Activated B cell treated with CpG ODN at 0.5 μM for 24 hours (primary cell): ENCODE results near the gene IL2RA. TPM values are rescaled to one million over a fixed set of nuclear protein-coding genes. Genes with fewer than 3 reads are reported as not detected.
A peak's percentile ranks its signal among the peaks of the same experiment; 100 is the strongest.

Experiments
- ATAC-seq: fragments of 200-7000 bp; cut with Tn5 transposase; one replicate; pipeline ENCODE4 v1.10.0; 2021; ENCODE audit warnings: low read depth, mild to moderate bottlenecking, moderate library complexity
- CTCF ChIA-PET: fragments of 350-600 bp; sonication (Branson Sonifier 250); formaldehyde crosslinking; loops from one replicate; lab custom pipeline; 2021; ENCODE audit warnings: antibody characterized with exemption; lab: Charles Lee
- POLR2A ChIA-PET: fragments of 350-600 bp; sonication (Branson Sonifier 250); formaldehyde crosslinking; loops from one replicate; lab custom pipeline; 2021; ENCODE audit warnings: antibody characterized with exemption; lab: Charles Lee
- DNase-seq: peaks from one replicate; pipeline ENCODE4 v3.0.0; 2022
- H3K27ac Mint-ChIP-seq: one replicate; pipeline ENCODE4 v1.8.0; 2020; ENCODE audit warnings: mixed read lengths
- H3K27me3 Mint-ChIP-seq: one replicate; pipeline ENCODE4 v1.8.0; 2021; ENCODE audit warnings: mixed read lengths
- H3K36me3 Mint-ChIP-seq: one replicate; pipeline ENCODE4 v1.8.0; 2021; ENCODE audit warnings: low read depth, mixed read lengths
- H3K4me1 Mint-ChIP-seq: one replicate; pipeline ENCODE4 v1.8.0; 2021; ENCODE audit warnings: mixed read lengths
- H3K4me3 Mint-ChIP-seq: one replicate; pipeline ENCODE4 v1.8.0; 2020; ENCODE audit warnings: mild to moderate bottlenecking, mixed read lengths
- H3K9me3 Mint-ChIP-seq: one replicate; pipeline ENCODE4 v1.8.0; 2020; ENCODE audit warnings: mixed read lengths
- CTCF ChIP-seq: fragments of 200-600 bp; IDR thresholded peaks from one replicate; pipeline ENCODE4 v1.8.0; 2022; ENCODE audit warnings: antibody characterized with exemption, mild to moderate bottlenecking
- intact Hi-C: fragments of 100-400 bp; cut with micrococcal nuclease; formaldehyde crosslinking; loops from one replicate; pipeline ENCODE4 v1.15.1; 2024
- total RNA-seq: library from RNA; stranded (reverse); gene quantifications from 2 replicates; pipeline ENCODE4 v1.2.3, GENCODE V29; 2022

Gene IL2RA
- total RNA-seq, 1 donor from 2014 or later, result 160 TPM

GRCh38 chr10:6047847-6048246, 14.3 kb downstream of the IL2RA start:
- H3K4me1 Mint-ChIP-seq, result peaks cover 96% of the 10 kb centered on the region
- no peaks in the 10 kb centered on the region for H3K27me3 Mint-ChIP-seq
- no peak for DNase-seq
- no peak for ATAC-seq
- ChIA-PET POLR2A (interaction anchor here (0.5 to 14.3 kb wide), 6 partner anchors 10 to 235 kb away, joined by 3 to 339 read pairs (median 4); partner anchors contain the start of gene GDI2), CTCF (interaction anchor here (0.6 to 8.9 kb wide), 2 partner anchors 22 to 39 kb away, joined by 3 to 69 read pairs; no protein-coding TSS in a partner anchor)
- peaks cover 79% of the 10 kb centered on the region for H3K36me3 Mint-ChIP-seq
- H3K4me3 Mint-ChIP-seq, result peak overlapping the region; percentile 13
- peak overlapping the region; percentile 97 for H3K27ac Mint-ChIP-seq
- intact Hi-C loops, result no loop called here
- no peaks in the 10 kb centered on the region for H3K9me3 Mint-ChIP-seq
- TF ChIP-seq CTCF, result no peak

GRCh38 chr10:6046773-6047611, 15.2 kb downstream of the IL2RA start:
- Mint-ChIP-seq H3K27ac (peak overlapping the region; percentile 92), H3K9me3 (no peaks in the 10 kb centered on the region), H3K4me1 (peaks cover 91% of the 10 kb centered on the region), H3K27me3 (no peaks in the 10 kb centered on the region), H3K4me3 (peak overlapping the region; percentile 74), H3K36me3 (peaks cover 81% of the 10 kb centered on the region)
- CTCF ChIA-PET, result interaction anchor here (0.6 to 8.9 kb wide), 2 partner anchors 21 to 40 kb away, joined by 3 to 69 read pairs; no protein-coding TSS in a partner anchor
- no peak for TF ChIP-seq CTCF
- POLR2A ChIA-PET, result interaction anchor here (0.5 to 14.3 kb wide), 11 partner anchors 9 to 355 kb away, joined by 3 to 339 read pairs (median 4); partner anchors contain the start of gene GDI2
- intact Hi-C loops, result no loop called here
- no peak for DNase-seq
- no peak for ATAC-seq

GRCh38 chr10:6045878-6046772, 16.0 kb downstream of the IL2RA start:
- Mint-ChIP-seq H3K36me3 (peaks cover 82% of the 10 kb centered on the region), H3K27ac (peak overlapping the region; percentile 92), H3K9me3 (no peaks in the 10 kb centered on the region), H3K27me3 (no peaks in the 10 kb centered on the region), H3K4me1 (peaks cover 86% of the 10 kb centered on the region), H3K4me3 (peak overlapping the region; percentile 74)
- no peak for TF ChIP-seq CTCF
- ATAC-seq (no peak), DNase-seq (no peak)
- intact Hi-C loops, result loop anchor here (1.0 kb wide), 1 partner anchor 32 kb away; no protein-coding TSS in a partner anchor
- CTCF ChIA-PET, result interaction anchor here (0.6 to 8.9 kb wide), 3 partner anchors 31 to 41 kb away, joined by 3 to 69 read pairs (median 7); no protein-coding TSS in a partner anchor
- POLR2A ChIA-PET, result interaction anchor here (0.8 to 14.3 kb wide), 9 partner anchors 7 to 356 kb away, joined by 3 to 339 read pairs (median 4); partner anchors contain the start of gene GDI2

- TF ChIP-seq CTCF, result no peak
- ChIA-PET POLR2A (interaction anchor here (0.8 to 14.3 kb wide), 7 partner anchors 8 to 303 kb away, joined by 3 to 339 read pairs (median 4); no protein-coding TSS in a partner anchor), CTCF (interaction anchor here (0.6 to 1.7 kb wide), 2 partner anchors 31 to 42 kb away, joined by 3 to 7 read pairs; no protein-coding TSS in a partner anchor)
- Mint-ChIP-seq H3K36me3 (peaks cover 84% of the 10 kb centered on the region), H3K4me1 (peaks cover 81% of the 10 kb centered on the region), H3K4me3 (peak overlapping the region; percentile 74), H3K27ac (peak overlapping the region; percentile 92), H3K9me3 (no peaks in the 10 kb centered on the region), H3K27me3 (no peaks in the 10 kb centered on the region)
- intact Hi-C loops, result loop anchor here (1.0 kb wide), 1 partner anchor 31 kb away; no protein-coding TSS in a partner anchor
- ATAC-seq (peak; percentile 9), DNase-seq (no peak)
Measured at GRCh38 chr10:6045314-6045848, 16.8 kb downstream of the IL2RA start.
